H9 (cell line): ENCODE measurements around the gene FAM25A. TPM values are rescaled to one million over a fixed set of nuclear protein-coding genes. Genes with fewer than 3 reads are reported as not detected.

Experiments used
- DNase-seq: peaks from one replicate; pipeline ENCODE4 v3.0.0-alpha.2; 2017
- H2AFZ ChIP-seq: one replicate; pipeline ENCODE4 v1.6.1; 2013; ENCODE audit warnings: mild to moderate bottlenecking, low read length, control low read depth, moderate library complexity
- H2AK5ac ChIP-seq: 2 replicates; pipeline ENCODE4 v1.6.1; 2013; ENCODE audit warnings: low read length, control low read depth, mixed read lengths; ENCODE audit not compliant: insufficient read length
- H2BK120ac ChIP-seq: one replicate; pipeline ENCODE4 v1.6.1; 2013; ENCODE audit warnings: low read depth, mild to moderate bottlenecking, low read length, control low read depth, inconsistent platforms; ENCODE audit not compliant: poor library complexity, severe bottlenecking
- H2BK12ac ChIP-seq: 2 replicates; pipeline ENCODE4 v1.6.1; 2013; ENCODE audit warnings: low read length, control low read depth, mixed read lengths, low read depth; ENCODE audit not compliant: insufficient read length
- H2BK15ac ChIP-seq: 2 replicates; pipeline ENCODE4 v1.6.1; 2013; ENCODE audit warnings: low read depth, low read length, control low read depth
- H2BK20ac ChIP-seq: one replicate; pipeline ENCODE4 v1.6.1; 2013; ENCODE audit warnings: low read depth, mild to moderate bottlenecking, low read length, control low read depth, inconsistent platforms; ENCODE audit not compliant: poor library complexity, severe bottlenecking
- H2BK5ac ChIP-seq: 2 replicates; pipeline ENCODE4 v1.6.1; 2013; ENCODE audit warnings: low read length, control low read depth, mixed read lengths; ENCODE audit not compliant: insufficient read length
- H3K14ac ChIP-seq: 2 replicates; pipeline ENCODE4 v1.6.1; 2013; ENCODE audit warnings: low read length, control low read depth; ENCODE audit not compliant: insufficient read depth
- H3K18ac ChIP-seq: 2 replicates; pipeline ENCODE4 v1.6.1; 2013; ENCODE audit warnings: low read depth, mild to moderate bottlenecking, mixed read lengths, low read length, control low read depth; ENCODE audit not compliant: insufficient read length
- H3K23ac ChIP-seq: 2 replicates; pipeline ENCODE4 v1.6.1; 2013; ENCODE audit warnings: low read length, control low read depth, mixed read lengths, low read depth; ENCODE audit not compliant: insufficient read length
- H3K23me2 ChIP-seq: 2 replicates; pipeline ENCODE4 v1.6.1; 2013; ENCODE audit warnings: low read depth, mild to moderate bottlenecking, mixed read lengths, low read length, control low read depth; ENCODE audit not compliant: insufficient read length, poor library complexity, severe bottlenecking
- H3K27ac ChIP-seq: 2 replicates; pipeline ENCODE4 v1.5.1; 2013; ENCODE audit warnings: low read length, control low read depth, mixed read lengths, low read depth; ENCODE audit not compliant: insufficient read length
- H3K27me3 ChIP-seq: 2 replicates; pipeline ENCODE4 v1.6.1; 2013; ENCODE audit warnings: low read length, control low read depth, inconsistent platforms; ENCODE audit not compliant: insufficient read depth
- H3K4ac ChIP-seq: 2 replicates; pipeline ENCODE4 v1.6.1; 2013; ENCODE audit warnings: low read depth, mild to moderate bottlenecking, control low read depth, inconsistent platforms, low read length, moderate library complexity
- H3K4me1 ChIP-seq: 2 replicates; pipeline ENCODE4 v1.6.1; 2013; ENCODE audit warnings: low read length, control low read depth, inconsistent platforms; ENCODE audit not compliant: insufficient read depth
- H3K4me2 ChIP-seq: 2 replicates; pipeline ENCODE4 v1.6.1; 2013; ENCODE audit warnings: low read length, control low read depth, mixed read lengths; ENCODE audit not compliant: insufficient read length, insufficient read depth
- H3K56ac ChIP-seq: 2 replicates; pipeline ENCODE4 v1.6.1; 2013; ENCODE audit warnings: low read depth, mild to moderate bottlenecking, mixed read lengths, low read length, control low read depth; ENCODE audit not compliant: insufficient read length
- H3K79me1 ChIP-seq: 2 replicates; pipeline ENCODE4 v1.6.1; 2013; ENCODE audit warnings: low read depth, mild to moderate bottlenecking, moderate library complexity, low read length, control low read depth, inconsistent platforms; ENCODE audit not compliant: insufficient read depth, poor library complexity, severe bottlenecking
- H3K79me2 ChIP-seq: 2 replicates; pipeline ENCODE4 v1.6.1; 2013; ENCODE audit warnings: low read length, control low read depth, inconsistent platforms; ENCODE audit not compliant: insufficient read depth
- H3K9ac ChIP-seq: 2 replicates; pipeline ENCODE4 v1.6.1; 2013; ENCODE audit warnings: low read length, control low read depth, mixed read lengths; ENCODE audit not compliant: insufficient read length; ENCODE audit errors: extremely low read depth
- H3K9me3 ChIP-seq: one replicate; pipeline ENCODE4 v1.6.1; 2013; ENCODE audit warnings: low read depth, low read length, inconsistent platforms; ENCODE audit not compliant: control insufficient read depth
- H3T11ph ChIP-seq: one replicate; pipeline ENCODE4 v1.6.1; 2013; ENCODE audit warnings: mild to moderate bottlenecking, low read length, control low read depth, inconsistent platforms
- H4K20me1 ChIP-seq: one replicate; pipeline ENCODE4 v1.6.1; 2013; ENCODE audit not compliant: control insufficient read depth, insufficient read length, insufficient read depth
- H4K5ac ChIP-seq: 2 replicates; pipeline ENCODE4 v1.6.1; 2013; ENCODE audit warnings: low read depth, mild to moderate bottlenecking, mixed read lengths, low read length, control low read depth; ENCODE audit not compliant: insufficient read length
- H4K8ac ChIP-seq: replicated peaks from 2 replicates; pipeline ENCODE4 v1.6.1; 2013; ENCODE audit warnings: low read length, control low read depth, mixed read lengths, low read depth; ENCODE audit not compliant: insufficient read length
- H4K91ac ChIP-seq: 2 replicates; pipeline ENCODE4 v1.6.1; 2013; ENCODE audit warnings: low read depth, mild to moderate bottlenecking, moderate library complexity, mixed read lengths, low read length, control low read depth; ENCODE audit not compliant: insufficient read length
- H3K27ac Mint-ChIP-seq, 3 experiments: 2 replicates in 2 of 3; 3 replicates in 1 of 3; pipeline ENCODE4 v1.8.0; 2020 to 2021; ENCODE audit warnings: mixed read lengths in 3 of 3, mild to moderate bottlenecking in 1 of 3, moderate library complexity in 1 of 3
- H3K27me3 Mint-ChIP-seq: 2 replicates; pipeline ENCODE4 v1.8.0; 2021; ENCODE audit warnings: low read depth, mild to moderate bottlenecking, moderate library complexity, mixed read lengths
- H3K36me3 Mint-ChIP-seq, 3 experiments: 2 replicates in 2 of 3; 3 replicates in 1 of 3; pipeline ENCODE4 v1.8.0; 2020 to 2021; ENCODE audit warnings: low read depth in 3 of 3, mixed read lengths in 3 of 3; ENCODE audit not compliant: insufficient read depth in 1 of 3
- H3K4me1 Mint-ChIP-seq, 2 experiments: 2 replicates each; pipeline ENCODE4 v1.8.0; 2020; ENCODE audit warnings: mixed read lengths in 2 of 2
- H3K4me3 Mint-ChIP-seq, 2 experiments: 2 replicates in 1 of 2; 3 replicates in 1 of 2; pipeline ENCODE4 v1.8.0; 2020 to 2021; ENCODE audit warnings: mild to moderate bottlenecking in 2 of 2, mixed read lengths in 2 of 2, moderate library complexity in 1 of 2
- H3K9me3 Mint-ChIP-seq, 2 experiments: 2 replicates in 1 of 2; 3 replicates in 1 of 2; pipeline ENCODE4 v1.8.0; 2020; ENCODE audit warnings: mild to moderate bottlenecking in 2 of 2, mixed read lengths in 2 of 2, moderate library complexity in 1 of 2
- WGBS: extraction: QIAGEN DNeasy Blood & Tissue Kit; methylation state at CpG from one replicate; pipeline ENCODE4 v1.1.7; 2013; ENCODE audit warnings: missing lambda C conversion rate, low lambda C conversion rate, mixed read lengths; ENCODE audit not compliant: insufficient read length; ENCODE audit errors: extremely low coverage; 5-methylcytosine and 5-hydroxymethylcytosine counted together
- total RNA-seq: library from RNA; stranded (reverse); gene quantifications from 2 replicates; pipeline ENCODE4 v1.2.1, GENCODE V29; 2021
- TF ChIP-seq, protein P1 (sequence below): fragments of 200-600 bp; sonication (generic); conservative IDR thresholded peaks from 3 replicates; pipeline ENCODE4 v1.8.0; 2021; ENCODE audit warnings: antibody characterized with exemption, mild to moderate bottlenecking

The FAM25A gene
- total RNA-seq, 1 experiment from 2014 or later = not detected

DNA sequence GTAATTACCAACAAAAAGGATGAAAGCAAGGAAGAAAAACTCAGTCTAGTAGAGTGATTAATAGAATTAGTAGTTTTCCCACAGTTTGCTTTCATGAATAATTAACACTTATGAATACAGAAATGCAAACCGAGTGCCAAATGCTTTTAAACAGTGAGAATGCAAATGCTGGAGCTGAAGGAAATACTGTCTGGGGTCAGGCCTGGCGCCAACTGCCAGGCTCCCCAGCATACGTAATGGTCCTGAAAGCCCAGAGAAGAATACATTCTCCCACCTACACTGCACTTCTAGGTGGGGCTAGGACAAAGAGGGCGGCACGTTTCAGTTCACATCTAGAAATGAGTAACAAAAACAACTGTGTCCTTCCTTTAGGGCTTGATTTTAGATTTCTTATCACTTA is 44.6 kb downstream of the FAM25A start:
- Histone ChIP-seq H2BK15ac (no peak overlapping the region), H3K14ac (no peak overlapping the region), H2BK20ac (no peak overlapping the region), H4K91ac (no peak overlapping the region), H3K79me1 (no peaks in the 10 kb centered on the region), H3K4me1 (no peaks in the 10 kb centered on the region), H3T11ph (no peak overlapping the region), H3K4ac (no peak overlapping the region), H3K27ac (no peak overlapping the region), H3K27me3 (no peaks in the 10 kb centered on the region), H3K9ac (no peak overlapping the region), H4K20me1 (no peaks in the 10 kb centered on the region), H2AK5ac (no peak overlapping the region), H2AFZ (no peak overlapping the region), H3K4me2 (no peak overlapping the region), H3K18ac (no peak overlapping the region), H2BK5ac (no peak overlapping the region), H2BK120ac (no peak overlapping the region), H3K56ac (no peak overlapping the region), H3K23ac (no peak overlapping the region), H3K79me2 (no peaks in the 10 kb centered on the region), H4K5ac (no peak overlapping the region), H4K8ac (no peak overlapping the region), H2BK12ac (no peak overlapping the region), H3K9me3 (no peaks in the 10 kb centered on the region), H3K23me2 (no peaks in the 10 kb centered on the region)
- Mint-ChIP-seq H3K36me3 (peaks cover 30 to 77% (median 61%) of the 10 kb centered on the region in 3 experiments), H3K9me3 (no peaks in the 10 kb centered on the region), H3K27ac (no peak overlapping the region), H3K4me1 (no peaks in the 10 kb centered on the region), H3K4me3 (no peak overlapping the region), H3K27me3 (no peaks in the 10 kb centered on the region)
- whole genome bisulfite sequencing = no CpG with 5 or more reads among the region's 5 CpGs
- TF ChIP-seq, protein P1, sequence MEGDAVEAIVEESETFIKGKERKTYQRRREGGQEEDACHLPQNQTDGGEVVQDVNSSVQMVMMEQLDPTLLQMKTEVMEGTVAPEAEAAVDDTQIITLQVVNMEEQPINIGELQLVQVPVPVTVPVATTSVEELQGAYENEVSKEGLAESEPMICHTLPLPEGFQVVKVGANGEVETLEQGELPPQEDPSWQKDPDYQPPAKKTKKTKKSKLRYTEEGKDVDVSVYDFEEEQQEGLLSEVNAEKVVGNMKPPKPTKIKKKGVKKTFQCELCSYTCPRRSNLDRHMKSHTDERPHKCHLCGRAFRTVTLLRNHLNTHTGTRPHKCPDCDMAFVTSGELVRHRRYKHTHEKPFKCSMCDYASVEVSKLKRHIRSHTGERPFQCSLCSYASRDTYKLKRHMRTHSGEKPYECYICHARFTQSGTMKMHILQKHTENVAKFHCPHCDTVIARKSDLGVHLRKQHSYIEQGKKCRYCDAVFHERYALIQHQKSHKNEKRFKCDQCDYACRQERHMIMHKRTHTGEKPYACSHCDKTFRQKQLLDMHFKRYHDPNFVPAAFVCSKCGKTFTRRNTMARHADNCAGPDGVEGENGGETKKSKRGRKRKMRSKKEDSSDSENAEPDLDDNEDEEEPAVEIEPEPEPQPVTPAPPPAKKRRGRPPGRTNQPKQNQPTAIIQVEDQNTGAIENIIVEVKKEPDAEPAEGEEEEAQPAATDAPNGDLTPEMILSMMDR = no peak
- DNase-seq = no peak
